Esophagus mucosa (tissue), 1 donor: ENCODE results near the gene MYL10. TPM values are rescaled to one million over a fixed set of nuclear protein-coding genes. Genes with fewer than 3 reads are reported as not detected.
A peak's percentile ranks its signal among the peaks of the same experiment; 100 is the strongest.
"Not testable (repeated sequence)": the region's sequence is repeated elsewhere in the genome, so short reads cannot be mapped to it uniquely, and the experiment has no call there.

Experiments
- ATAC-seq: fragments of 200-7000 bp; cut with Tn5 transposase; one replicate; pipeline ENCODE4 v1.9.1; 2020
- total RNA-seq: library from RNA; stranded (reverse); gene quantifications from one replicate; pipeline ENCODE4 v1.2.4, GENCODE V29; 2023
- donor health status: DM: yes; HTN: yes; CAD: no.

MYL10 gene
- total RNA-seq, 1 donor from 2014 or later, result not detected

DNA sequence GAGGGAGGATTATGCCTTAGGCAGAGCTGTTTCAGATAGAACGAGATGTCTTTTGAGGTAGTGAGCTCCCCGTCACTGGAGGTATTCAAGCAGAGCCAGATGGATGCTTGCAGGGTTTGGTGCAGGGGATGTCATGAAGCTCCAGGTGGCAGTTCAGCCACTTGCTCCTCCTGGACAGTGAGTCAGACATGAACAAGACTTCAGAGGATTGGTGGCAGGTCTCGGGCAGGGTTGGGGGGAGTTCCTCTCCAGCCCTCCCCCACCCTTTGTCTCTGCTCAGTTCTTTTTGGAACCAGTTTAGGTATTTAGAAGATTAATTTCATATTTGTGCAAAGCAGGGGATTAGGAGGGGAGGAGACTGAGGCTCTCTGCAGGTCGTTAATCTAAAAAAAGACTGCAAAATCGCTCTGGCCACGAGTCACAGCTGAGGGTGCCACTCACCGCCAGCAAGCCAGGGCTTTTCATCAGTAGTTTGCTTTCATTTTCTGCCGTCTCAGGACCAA lies 21.5 kb upstream of the MYL10 start:
- ATAC-seq, result no peak

DNA sequence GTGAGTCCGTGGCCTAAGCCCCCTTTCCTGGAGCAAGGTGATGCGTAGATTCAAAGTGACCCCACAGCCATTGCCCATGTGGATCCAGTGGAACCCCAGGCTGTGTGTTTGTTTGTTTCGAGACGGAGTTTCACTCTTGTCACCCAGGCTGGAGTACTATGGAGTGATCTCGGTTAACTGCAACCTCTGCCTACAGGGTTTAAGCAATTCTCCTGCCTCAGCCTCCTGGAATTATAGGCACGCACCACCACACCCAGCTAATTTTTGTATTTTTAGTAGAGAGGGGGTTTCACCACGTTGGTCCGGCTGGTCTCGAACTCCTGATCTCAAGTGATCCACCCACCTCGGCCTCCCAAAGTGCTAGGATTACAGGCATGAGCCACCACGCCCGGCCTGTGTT lies 18.8 kb upstream of the MYL10 start:
- not testable (repeated sequence) for ATAC-seq

DNA sequence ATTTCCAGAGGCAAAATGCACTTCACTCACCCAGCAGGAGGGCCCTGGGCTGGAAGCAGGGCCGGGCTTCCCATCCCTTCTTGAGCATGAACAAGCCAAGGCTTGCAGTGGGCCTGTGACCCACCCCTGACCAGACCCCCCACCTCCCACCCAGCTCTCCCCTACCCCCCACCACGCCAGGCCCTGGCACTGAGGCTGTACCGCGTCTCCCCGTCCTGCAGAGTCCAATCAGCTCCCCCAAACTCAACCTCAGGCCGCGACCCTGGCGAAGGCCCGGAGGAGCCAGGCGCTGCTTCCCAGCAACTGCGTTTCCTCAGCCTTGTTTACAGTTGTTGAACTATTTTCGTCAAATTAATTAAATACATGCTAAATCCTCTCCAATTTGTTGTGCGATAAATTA lies 16.9 kb upstream of the MYL10 start:
- no peak for ATAC-seq

DNA sequence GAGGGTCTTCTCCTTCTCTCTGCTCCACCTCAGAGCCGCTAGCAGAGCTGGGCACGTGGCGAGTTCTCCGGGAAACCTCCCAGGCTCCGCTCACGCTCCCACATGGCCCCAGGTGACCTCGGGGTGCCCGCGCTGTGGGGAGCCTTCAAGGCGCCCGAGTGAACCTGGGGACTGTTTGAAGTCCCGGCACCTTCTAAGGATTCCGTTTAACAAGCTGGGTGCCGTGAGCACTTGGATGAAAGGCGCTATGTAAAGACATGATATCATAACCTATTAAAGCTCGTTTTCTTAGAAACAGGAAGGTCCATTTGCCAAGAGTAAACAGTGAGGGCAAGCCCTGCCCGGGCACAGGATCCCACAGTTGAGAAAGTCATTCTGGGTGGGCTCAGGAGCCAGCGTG lies 15.8 kb upstream of the MYL10 start:
- ATAC-seq, result no peak

DNA sequence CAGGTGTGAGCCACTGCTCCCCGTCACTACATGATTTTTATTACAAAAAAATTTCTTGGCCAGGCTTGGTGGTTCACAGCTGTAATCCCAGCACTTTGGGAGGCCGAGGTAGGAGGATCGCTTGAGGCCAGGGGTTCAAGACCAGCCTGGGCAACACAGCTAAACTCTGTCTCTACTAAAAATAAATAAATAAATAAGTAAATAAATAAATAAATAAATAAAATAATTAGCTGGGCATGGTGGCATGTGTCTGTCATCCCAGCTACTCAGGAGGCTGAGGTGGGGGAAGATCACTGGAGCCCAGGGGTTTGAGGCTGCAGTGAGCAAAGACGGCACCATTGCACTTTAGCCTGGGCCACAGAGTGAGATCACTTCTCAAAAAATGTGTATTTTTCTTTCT lies 10.0 kb upstream of the MYL10 start:
- ATAC-seq, result not testable (repeated sequence)

DNA sequence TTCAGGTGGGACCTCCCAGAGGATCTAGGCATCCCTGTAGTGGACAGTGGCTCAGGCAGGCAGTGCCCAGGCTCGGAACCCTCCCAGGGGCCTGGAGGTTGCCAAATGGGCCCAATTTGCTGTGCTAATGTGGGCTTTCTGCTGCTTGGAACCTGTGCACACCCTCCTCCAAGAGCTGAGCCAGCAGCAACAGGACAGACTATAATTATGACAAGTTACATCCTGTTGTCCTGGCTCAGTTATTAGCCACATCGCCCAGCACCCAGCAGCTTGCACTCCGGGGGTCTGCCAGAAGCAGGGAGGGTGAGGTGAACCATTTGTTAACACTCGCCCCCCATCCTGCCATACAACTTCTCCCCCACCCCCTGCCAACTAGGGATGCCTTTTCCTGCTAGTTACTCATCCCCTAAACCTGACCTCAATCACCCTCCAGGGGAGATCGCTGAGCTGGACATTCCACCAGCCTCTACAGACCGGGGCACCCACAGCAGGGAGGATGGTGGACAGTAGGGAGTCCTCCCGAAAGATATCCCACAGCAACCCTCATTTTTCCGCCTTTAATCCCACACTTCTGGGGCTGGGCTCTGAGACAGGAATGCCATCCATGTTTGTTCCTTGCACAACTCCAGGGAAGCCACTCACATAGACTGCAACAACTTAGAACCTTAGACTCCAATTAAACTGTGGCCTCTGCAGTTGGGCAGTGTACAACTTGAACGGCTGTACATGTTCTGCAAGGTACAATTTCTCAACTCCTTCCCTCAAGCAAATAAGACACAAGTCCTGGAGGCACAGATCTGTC lies 7.9 kb upstream of the MYL10 start:
- no peak for ATAC-seq

DNA sequence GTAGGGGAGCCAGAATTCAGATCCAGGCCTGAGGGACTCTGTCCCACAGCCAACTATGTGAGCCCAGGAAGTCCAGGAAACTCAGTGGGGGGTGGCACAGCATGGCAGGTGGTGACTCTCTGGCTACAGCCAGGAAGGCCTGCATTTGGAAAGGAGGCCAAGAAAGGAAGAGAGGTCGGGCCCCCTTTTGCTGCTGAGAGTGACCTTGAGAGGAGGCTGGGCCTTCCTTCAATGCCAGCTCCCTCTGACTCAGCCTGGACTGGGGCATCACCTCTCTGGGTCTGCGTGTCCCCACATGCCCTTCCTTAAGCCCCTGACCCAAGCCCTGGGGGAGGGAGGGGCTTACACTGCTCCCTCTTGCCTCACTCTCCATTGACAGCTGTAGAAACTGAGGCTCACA lies 6.4 kb upstream of the MYL10 start:
- peak; percentile 88 for ATAC-seq

DNA sequence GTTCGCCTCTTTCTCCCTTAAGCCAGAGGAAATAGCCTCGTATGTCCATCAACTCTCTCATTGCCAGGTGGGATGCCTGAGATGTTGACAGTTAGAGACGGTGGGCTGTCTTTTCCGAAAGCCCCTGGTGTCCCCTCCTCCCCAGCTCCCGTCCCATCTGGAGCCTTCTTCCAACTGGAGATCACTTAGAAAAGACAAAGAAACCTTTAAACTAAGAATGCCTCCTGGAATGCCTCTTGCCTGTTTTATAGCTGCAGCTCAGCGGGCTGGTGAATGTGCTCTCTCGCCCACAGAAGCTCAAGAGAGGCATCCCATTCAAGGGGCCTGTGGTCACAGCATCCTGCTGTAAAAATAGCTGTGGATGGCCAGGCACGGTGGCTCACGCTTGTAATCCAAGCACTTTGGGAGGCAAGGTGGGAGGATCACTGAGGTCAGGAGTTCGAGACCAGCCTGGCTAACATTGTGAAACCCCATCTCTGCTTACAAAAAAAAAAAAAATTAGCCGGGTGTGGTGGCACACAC lies 5.2 kb upstream of the MYL10 start:
- no peak for ATAC-seq

DNA sequence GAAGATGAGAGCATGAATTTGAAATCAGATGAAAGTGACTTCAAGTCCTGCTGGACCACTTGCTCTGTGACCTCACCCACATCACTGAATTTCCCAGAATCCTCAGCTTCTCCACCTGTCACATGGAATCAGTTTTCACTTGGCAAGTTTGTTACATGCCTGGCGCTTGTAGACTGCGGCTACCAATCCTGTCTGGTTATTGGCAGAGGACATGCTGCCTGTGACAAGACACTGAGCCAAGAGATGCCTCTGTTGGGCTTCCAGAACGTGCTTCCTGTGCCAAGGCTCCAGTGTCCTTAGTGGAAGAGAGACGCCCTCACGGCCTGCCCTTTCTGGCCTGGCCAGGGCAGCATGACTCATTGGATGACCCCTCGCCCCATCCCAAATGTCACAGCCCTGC lies 4.4 kb upstream of the MYL10 start:
- no peak for ATAC-seq

DNA sequence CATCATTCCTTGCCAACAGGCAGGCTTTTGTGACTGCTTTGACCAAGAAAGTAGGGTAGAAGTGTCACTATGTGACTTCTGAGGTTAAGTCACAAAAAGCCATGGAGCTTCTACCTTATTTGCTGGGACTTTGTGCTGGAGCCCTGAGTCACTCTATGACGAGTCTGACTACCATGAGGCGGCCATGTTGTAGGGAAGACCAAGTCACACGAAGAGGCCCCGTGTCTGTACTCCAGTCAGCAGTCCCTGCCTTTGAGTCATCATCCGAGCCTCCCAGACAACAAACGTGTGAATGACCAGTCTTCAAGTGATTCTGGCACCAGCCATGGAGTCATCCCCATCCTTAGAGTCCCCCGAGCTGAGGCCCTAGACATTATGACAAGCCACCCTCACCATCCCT lies 3.5 kb upstream of the MYL10 start:
- no peak for ATAC-seq

DNA sequence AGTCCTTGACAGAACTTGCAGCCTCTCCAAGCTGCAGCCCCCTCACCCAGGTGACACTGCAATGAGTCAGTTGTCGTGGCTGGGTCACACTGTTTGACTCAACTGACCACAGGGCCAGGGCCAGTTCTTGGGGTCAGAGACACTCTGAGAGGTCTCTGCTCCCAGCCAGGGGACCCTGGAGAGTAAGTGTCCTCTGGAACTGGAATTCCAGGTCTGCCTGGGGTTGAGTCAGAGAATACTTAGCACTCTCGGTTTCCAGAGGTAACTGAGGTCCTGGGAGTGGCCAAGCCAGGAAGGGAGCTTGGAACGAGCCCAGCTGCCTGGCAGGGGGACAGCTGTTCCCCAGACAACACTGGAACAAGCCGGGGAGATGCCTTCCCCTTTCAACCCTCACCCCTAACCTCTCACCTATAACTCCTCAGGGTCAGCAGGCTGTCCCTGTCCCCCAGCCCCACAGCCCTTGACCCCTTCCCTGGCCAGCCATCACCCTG lies 2.2 kb upstream of the MYL10 start:
- peak; percentile 61 for ATAC-seq

DNA sequence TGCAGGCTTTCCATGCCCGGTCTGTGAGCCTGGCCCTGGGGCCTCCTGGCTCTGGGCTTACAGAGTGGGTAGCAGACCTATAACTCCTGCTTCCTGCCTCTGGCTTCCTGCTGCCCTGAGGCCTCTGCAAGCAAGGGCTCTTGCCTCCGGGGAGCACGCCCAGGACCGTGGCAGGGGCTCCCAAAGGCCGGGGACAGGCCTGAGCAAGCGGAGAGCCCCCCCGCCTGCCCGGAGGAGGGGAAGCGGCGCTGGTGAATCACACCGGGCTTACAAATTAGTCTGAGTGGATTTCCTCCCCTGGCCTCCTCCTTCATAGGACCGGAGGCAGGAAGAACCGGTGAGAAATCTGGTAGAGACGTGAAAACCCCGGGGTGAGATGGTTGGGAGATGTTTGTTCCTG lies 1.5 kb upstream of the MYL10 start:
- ATAC-seq, result peak; percentile 80

DNA sequence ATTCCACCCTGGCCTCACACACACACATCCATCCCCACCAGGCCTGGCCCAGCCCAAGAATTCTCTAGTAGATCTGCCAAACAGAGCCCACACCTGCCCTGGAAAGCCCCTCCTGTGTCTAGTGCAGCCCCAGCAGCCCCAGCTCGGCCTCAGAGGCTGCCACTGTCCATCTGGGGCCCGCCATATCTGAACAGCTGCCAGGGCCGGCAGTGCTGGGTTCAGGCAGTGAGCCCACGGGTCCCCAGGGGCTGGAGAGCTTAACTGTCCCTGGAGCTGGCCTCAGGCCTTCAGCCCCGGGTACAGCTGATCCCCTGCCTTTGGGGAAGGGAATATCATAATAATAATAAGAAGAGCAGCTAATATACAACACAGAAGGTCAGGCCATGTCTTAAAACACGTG lies 574 bp downstream of the MYL10 start:
- no peak for ATAC-seq

DNA sequence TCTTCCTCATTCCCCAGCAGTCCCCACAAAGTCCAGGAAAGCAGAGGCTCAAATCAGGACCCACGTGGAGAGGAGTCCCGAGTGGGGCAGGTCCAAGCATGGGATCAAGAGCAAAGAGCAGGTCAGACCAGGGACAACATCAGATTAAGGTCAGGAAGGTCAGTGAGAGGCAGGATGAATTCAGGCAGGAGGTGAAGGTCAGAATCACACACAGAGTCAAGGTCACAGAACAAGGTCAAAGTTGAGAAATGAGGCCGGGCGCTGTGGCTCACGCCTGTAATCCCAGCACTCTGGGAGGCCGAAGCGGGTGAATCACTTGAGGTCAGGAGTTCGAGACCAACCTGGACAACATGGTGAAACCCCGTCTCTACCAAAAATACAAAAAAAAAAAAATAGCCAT lies 2.3 kb downstream of the MYL10 start:
- no peak for ATAC-seq

DNA sequence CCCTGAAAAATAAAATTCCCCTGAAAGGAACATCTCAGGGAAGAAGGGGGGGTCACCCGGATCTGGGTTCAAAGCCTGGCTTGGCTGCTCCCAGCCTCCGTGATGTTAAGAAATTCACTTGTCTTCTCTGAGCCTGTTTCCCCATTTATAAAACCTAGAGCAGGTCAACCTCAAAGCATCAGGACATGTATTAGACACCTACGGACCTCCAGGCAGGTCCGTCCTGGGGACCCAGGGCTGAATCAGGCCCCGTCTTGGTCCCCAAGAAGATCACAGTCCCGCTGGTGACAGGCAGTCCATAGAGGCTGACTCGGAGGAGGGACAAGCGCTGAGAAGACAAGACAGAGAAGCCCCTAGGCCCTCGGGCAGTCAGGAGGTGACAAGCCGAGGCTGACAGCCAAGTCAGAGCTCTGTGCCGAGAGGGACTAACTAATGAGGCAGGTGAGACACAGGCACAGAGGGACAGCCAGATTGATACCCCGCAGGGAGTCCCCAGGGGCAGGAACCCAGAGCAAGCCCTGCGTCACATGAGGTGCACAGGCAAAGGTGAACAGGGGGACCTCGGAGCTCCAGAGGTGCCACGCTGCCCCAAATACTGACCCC lies 2.9 kb downstream of the MYL10 start:
- no peak for ATAC-seq

DNA sequence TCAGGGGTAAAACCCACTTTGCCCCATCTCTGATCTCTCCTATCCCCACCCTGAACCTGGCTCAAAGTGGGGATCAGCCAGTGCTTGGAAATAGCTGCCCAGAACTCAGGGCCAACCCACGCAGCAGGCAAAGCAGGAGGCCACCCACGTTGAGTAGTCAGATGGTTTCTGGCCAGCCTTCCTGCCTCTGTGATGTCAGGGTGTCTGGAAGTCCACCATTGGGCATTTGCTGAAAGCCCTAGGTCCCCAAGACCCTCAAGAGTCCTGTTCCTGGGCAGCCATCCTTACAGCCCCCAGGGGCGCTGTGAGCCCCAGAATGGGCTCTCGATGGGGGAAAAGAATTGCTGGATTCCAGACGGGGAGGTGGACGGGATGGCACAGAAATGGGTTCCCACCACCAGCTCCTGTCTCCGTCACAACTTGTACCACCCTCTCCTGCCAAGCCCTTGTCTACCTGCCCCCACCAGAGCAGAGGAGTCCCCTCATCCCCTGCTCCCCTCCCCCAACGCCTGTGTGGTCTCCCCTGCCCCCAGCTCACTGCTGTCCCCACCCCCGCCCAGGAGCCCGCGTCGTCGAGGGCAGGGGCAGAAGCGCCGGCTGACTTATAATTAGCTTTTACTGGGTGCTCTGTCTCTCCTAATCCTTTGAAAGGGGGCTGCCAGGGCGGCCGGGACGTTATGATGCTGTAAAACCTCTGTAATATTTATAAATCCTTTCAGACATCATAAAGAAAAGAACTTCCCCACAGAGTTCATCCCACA lies 3.9 kb downstream of the MYL10 start:
- no peak for ATAC-seq

DNA sequence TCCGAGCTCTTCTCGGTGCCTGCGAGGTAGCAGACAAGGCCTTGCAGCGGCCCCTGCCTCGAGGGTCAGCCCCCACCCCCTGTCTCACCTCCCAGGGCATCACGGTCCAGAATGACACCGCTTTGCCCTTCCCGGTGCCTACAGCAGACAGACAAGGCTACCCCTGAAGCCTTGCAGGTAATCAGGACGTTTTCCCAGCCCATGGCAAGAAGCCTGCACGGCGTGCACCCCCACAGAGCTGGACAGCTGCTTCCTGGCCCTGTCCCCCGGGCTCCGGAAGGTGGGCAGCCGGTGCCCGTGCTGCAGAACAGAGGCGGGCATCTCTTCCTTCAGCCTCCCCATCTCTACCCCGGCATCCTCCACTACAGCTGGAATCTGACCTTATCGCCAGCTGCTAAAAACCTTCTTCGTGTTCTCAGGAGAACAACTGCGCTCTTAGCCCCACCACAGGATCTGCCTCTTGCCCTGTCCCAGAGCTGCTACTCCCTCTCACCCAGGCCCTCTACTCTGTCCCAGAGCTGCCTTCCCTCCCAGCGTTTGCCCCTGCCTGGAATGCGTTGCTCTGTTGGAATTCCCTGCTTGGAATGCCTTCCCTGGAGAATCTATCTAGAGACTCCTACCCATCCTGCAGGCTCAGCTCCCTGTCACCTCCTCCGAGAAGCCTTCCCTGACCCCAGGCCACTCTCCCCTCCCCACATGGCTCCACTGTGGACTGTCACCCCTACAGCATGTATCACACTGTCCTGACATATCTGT lies 4.7 kb downstream of the MYL10 start:
- ATAC-seq, result no peak

DNA sequence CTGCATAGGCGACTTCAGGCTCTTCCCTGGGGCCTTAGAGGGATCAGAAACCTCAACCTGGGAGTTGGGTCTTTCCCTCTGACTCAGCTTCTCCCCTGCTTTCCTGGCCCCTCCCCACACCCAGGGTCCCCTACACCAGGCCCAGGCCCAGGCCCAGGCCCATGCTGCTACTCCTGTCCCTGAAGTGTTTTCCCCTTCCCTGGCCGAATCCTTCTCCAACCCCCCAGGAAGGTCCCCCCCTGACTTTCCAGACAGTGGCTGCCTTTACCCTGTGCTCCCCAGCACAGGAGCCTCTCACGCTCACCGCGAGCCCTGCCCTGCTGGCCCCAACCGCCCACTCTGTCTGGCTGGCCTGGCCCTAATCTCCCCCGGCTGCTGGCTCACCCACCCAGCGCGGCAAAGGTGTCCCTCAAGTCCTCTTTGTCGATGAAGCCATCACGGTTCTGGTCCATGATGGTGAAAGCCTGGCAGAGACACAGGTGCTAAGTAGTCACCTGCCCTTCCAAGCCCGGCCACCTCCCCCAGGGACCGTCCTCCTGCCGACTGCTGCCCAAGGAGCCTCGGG lies 6.4 kb downstream of the MYL10 start:
- no peak for ATAC-seq

DNA sequence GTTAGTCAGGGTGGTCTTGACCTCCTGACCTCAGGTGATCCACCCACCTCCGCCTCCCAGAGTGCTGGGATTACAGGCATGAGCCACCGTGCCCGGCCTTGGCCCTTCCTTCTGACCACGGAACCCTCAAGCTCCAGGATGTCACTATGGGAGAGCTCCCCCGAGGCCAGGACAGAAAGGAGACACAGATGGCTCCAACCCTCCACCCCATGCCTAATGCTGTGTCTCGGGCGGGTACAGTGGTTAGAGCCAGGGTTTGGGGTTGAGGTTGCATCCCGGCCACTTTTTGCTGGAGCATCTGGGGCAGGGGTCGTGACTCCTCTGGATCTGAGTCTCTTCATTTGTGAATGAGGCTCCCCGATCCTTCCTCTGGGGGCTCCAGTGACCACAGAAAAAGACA lies 8.1 kb downstream of the MYL10 start:
- ATAC-seq, result no peak

DNA sequence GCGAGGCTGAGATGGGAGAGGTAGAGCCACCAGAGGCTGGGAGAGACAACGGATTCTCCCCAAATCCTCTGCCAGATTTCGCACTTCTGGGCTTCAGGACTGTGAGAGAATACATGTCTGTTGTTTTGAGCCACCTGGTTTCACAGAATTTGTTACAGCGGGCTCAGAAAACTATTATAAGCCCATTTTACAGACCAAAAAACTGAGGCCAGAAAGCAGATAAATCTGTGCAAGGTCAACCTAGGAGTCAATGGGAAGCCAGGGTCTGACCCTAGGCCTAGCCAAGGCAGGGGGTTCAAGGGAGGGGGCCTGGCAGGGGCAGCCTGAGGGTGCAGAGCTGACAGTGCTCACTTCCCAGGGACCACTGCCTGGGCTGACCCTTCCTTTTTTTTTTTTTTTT lies 8.7 kb downstream of the MYL10 start:
- no peak for ATAC-seq

DNA sequence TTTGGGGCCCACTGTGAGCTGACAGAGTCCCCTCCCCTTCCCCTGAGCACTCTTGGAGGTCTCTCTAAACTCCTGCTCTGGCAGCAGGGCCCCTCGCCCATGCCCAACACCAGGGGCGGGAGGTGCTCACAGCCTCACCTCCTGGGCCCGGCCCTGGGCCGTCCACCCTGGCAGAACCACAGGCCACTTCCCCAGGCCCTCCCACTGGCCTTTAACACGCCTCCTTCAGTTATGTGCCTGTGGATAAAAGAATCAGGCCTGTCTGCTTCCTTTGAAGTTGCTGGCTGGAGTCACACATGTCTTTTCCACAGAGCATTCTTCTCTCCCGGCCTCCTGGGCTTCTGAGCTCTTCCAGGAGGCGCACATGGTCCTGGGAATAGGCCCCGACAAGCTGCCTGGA lies 10.2 kb downstream of the MYL10 start:
- ATAC-seq, result no peak

DNA sequence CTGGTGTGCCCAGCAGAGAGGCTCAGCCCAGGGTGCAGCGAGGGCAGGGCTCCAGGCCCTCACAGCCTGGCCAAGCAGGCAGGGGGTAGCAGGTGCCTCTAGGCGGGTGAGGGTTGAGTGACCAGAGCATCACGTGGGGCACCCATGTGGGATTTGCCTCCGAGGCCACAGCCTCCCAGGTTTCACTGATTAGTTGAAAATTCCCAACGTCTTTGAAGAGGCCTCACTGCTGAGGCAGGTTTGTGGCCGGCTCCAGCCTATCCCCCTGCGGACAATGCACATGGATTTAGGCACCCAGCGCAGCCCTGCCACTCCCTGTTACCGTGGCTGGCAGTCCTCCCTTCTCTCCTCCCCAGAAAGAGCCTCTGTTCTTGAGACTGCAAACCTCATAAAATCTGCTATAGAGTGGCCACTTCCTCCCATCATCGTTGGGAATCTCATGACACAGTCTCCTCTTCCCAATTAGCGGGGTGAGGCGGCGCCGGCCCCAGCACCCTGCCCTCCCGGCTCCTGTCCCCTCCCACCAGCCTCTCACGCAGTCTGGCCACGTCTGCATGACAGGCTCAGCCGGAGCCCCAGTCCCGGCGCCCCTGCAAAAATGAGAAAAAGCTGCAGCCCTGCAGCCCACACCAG lies 10.8 kb downstream of the MYL10 start:
- ATAC-seq, result no peak
